H1 (cell line): Measurements from ENCODE around the gene MYL6. TPM values are rescaled to one million over a fixed set of nuclear protein-coding genes. Genes with fewer than 3 reads are reported as not detected.

Experiments
- CTCF ChIA-PET: fragments of 300-600 bp; sonication (Branson Sonifier 250); formaldehyde crosslinking; loops from one replicate; lab custom pipeline; 2021; ENCODE audit not compliant: partially characterized antibody; lab: Charles Lee
- POLR2A ChIA-PET: fragments of 300-600 bp; sonication (Branson Sonifier 250); formaldehyde crosslinking; loops from one replicate; lab custom pipeline; 2021; ENCODE audit warnings: inconsistent platforms; ENCODE audit not compliant: partially characterized antibody; lab: Charles Lee
- DNase-seq, 2 experiments: peaks; one replicate each; pipeline versions ENCODE4 v3.0.0 to v3.0.0-alpha.2; 2010 to 2022; ENCODE audit warnings: low spot score in 2 of 2, low read depth in 1 of 2, mixed read lengths in 1 of 2
- FAIRE-seq: peaks from 2 replicates; lab custom pipeline; 2011; peaks lifted over from hg19 to GRCh38; lab: Jason Lieb, UNC
- H2AFZ ChIP-seq: 2 replicates; pipeline ENCODE4 v1.8.1; 2012; ENCODE audit warnings: low read length, inconsistent platforms
- H2AK5ac ChIP-seq: 2 replicates; pipeline ENCODE4 v1.6.1; 2013; ENCODE audit warnings: low read depth, low read length
- H2BK120ac ChIP-seq: replicated peaks from 2 replicates; pipeline ENCODE3; 2013; ENCODE audit warnings: low read depth, low read length, inconsistent platforms
- H2BK12ac ChIP-seq: 2 replicates; pipeline ENCODE4 v1.6.1; 2013; ENCODE audit warnings: low read depth, low read length
- H2BK15ac ChIP-seq: 2 replicates; pipeline ENCODE4 v1.6.1; 2013; ENCODE audit warnings: low read length
- H2BK20ac ChIP-seq: 2 replicates; pipeline ENCODE4 v1.6.1; 2013; ENCODE audit warnings: low read length
- H2BK5ac ChIP-seq: 2 replicates; pipeline ENCODE4 v1.6.1; 2013; ENCODE audit warnings: low read depth, low read length
- H3K14ac ChIP-seq: 2 replicates; pipeline ENCODE4 v1.6.1; 2013; ENCODE audit warnings: inconsistent platforms; ENCODE audit not compliant: insufficient read length
- H3K18ac ChIP-seq: 2 replicates; pipeline ENCODE4 v1.6.1; 2013; ENCODE audit warnings: low read length; ENCODE audit errors: extremely low read depth
- H3K23ac ChIP-seq: 2 replicates; pipeline ENCODE4 v1.6.1; 2013; ENCODE audit warnings: inconsistent platforms; ENCODE audit not compliant: insufficient read length
- H3K23me2 ChIP-seq: 2 replicates; pipeline ENCODE4 v1.6.1; 2013; ENCODE audit warnings: low read depth, low read length
- H3K27ac ChIP-seq: 2 replicates; pipeline ENCODE4 v1.6.1; 2011; ENCODE audit warnings: low read depth, low read length, inconsistent platforms
- H3K27me3 ChIP-seq, 4 experiments: replicated peaks in 1 of 4; 1 replicate in 1 of 4; 2 replicates in 3 of 4; pipeline versions ENCODE4 v1.6.1 to v1.8.1; 2011 to 2013; ENCODE audit warnings: low read length in 3 of 4, mild to moderate bottlenecking in 3 of 4, inconsistent platforms in 2 of 4, mixed read lengths in 2 of 4, moderate library complexity in 1 of 4; ENCODE audit not compliant: control insufficient read depth in 3 of 4, insufficient read depth in 3 of 4; ENCODE audit errors: extremely low read depth in 1 of 4
- H3K36me3 ChIP-seq, 4 experiments: 2 replicates each; pipeline versions ENCODE4 v1.6.1 to v1.8.1; 2011 to 2013; ENCODE audit warnings: mild to moderate bottlenecking in 4 of 4, low read length in 3 of 4, moderate library complexity in 2 of 4, control low read depth in 1 of 4, inconsistent platforms in 1 of 4; ENCODE audit not compliant: insufficient read depth in 4 of 4, control insufficient read depth in 2 of 4
- H3K4ac ChIP-seq: replicated peaks from 2 replicates; pipeline ENCODE3; 2013; ENCODE audit warnings: low read length, low read depth, mixed read lengths, inconsistent platforms; ENCODE audit not compliant: insufficient read length
- H3K4me1 ChIP-seq, 4 experiments: replicated peaks in 1 of 4; 1 replicate in 1 of 4; 2 replicates in 3 of 4; pipeline versions ENCODE4 v1.6.1 to v1.8.1; 2011 to 2013; ENCODE audit warnings: low read length in 3 of 4, inconsistent platforms in 2 of 4, mixed read lengths in 1 of 4; ENCODE audit not compliant: insufficient read depth in 4 of 4, control insufficient read depth in 3 of 4
- H3K4me2 ChIP-seq, 2 experiments: 2 replicates each; pipeline versions ENCODE4 v1.6.1 to v1.8.1; 2011 to 2013; ENCODE audit warnings: low read depth in 2 of 2, low read length in 2 of 2, control low read depth in 1 of 2, inconsistent platforms in 1 of 2, mild to moderate bottlenecking in 1 of 2; ENCODE audit not compliant: insufficient read depth in 1 of 2
- H3K4me3 ChIP-seq, 4 experiments: fragments of 200-600, 300-600 bp in 1 of 4; sonication (generic), shearing (Covaris generic), sonication (Bioruptor Twin) in 1 of 4; 2 replicates each; pipeline versions ENCODE4 v1.5.1 to v1.8.1; 2011 to 2016; ENCODE audit warnings: low read length in 4 of 4, low read depth in 3 of 4, control low read depth in 2 of 4, inconsistent platforms in 2 of 4, mild to moderate bottlenecking in 2 of 4, mixed read lengths in 1 of 4, moderate library complexity in 1 of 4; ENCODE audit not compliant: insufficient read depth in 2 of 4; ENCODE audit errors: extremely low read depth in 1 of 4
- H3K56ac ChIP-seq: replicated peaks from 2 replicates; pipeline ENCODE3; 2013; ENCODE audit warnings: low read depth, mild to moderate bottlenecking, mixed read lengths, low read length, inconsistent platforms; ENCODE audit not compliant: insufficient read length
- H3K79me1 ChIP-seq: 2 replicates; pipeline ENCODE4 v1.6.1; 2013; ENCODE audit warnings: low read depth, low read length, control low read depth
- H3K79me2 ChIP-seq, 2 experiments: 2 replicates each; pipeline versions ENCODE4 v1.6.1 to v1.8.1; 2012 to 2013; ENCODE audit warnings: low read length in 2 of 2, mild to moderate bottlenecking in 2 of 2, inconsistent platforms in 1 of 2; ENCODE audit not compliant: insufficient read depth in 2 of 2, control insufficient read depth in 1 of 2
- H3K9ac ChIP-seq, 4 experiments: replicated peaks in 1 of 4; 1 replicate in 1 of 4; 2 replicates in 3 of 4; pipeline versions ENCODE4 v1.6.1 to v1.8.1; 2011 to 2013; ENCODE audit warnings: low read depth in 3 of 4, low read length in 3 of 4, control low read depth in 2 of 4, mild to moderate bottlenecking in 2 of 4, moderate library complexity in 2 of 4, inconsistent platforms in 1 of 4; ENCODE audit errors: extremely low read depth in 1 of 4
- H3K9me3 ChIP-seq, 2 experiments: 2 replicates each; pipeline versions ENCODE4 v1.6.1 to v1.8.1; 2012 to 2013; ENCODE audit warnings: mild to moderate bottlenecking in 2 of 2, moderate library complexity in 2 of 2, control low read depth in 1 of 2, inconsistent platforms in 1 of 2, low read depth in 1 of 2, low read length in 1 of 2, mixed read lengths in 1 of 2; ENCODE audit not compliant: insufficient read depth in 2 of 2
- H4K20me1 ChIP-seq, 2 experiments: replicated peaks in 1 of 2; 2 replicates each; pipeline versions ENCODE3 to v1.8.1; 2011 to 2013; ENCODE audit warnings: inconsistent platforms in 2 of 2, low read length in 2 of 2, mild to moderate bottlenecking in 1 of 2; ENCODE audit not compliant: insufficient read depth in 2 of 2, control insufficient read depth in 1 of 2
- H4K5ac ChIP-seq: 2 replicates; pipeline ENCODE4 v1.6.1; 2013; ENCODE audit warnings: low read length, low read depth, mixed read lengths, inconsistent platforms; ENCODE audit not compliant: insufficient read length
- H4K8ac ChIP-seq: 2 replicates; pipeline ENCODE4 v1.8.0; 2013; ENCODE audit warnings: mild to moderate bottlenecking, moderate library complexity, low read length, inconsistent platforms; ENCODE audit not compliant: insufficient read depth; ENCODE audit errors: extremely low read depth
- H4K91ac ChIP-seq: replicated peaks from 2 replicates; pipeline ENCODE3; 2013; ENCODE audit warnings: low read length, mixed read lengths, inconsistent platforms; ENCODE audit not compliant: insufficient read length
- CBX8 ChIP-seq: fragments of 300-800, 300-1000 bp; sonication (generic); IDR thresholded peaks from 2 replicates; pipeline ENCODE4 v1.7.1; 2016; ENCODE audit warnings: low read depth, low read length, borderline replicate concordance
- EZH2 ChIP-seq: fragments of 200-600 bp; sonication (generic); IDR thresholded peaks from 2 replicates; pipeline ENCODE4 v1.7.1; 2012; ENCODE audit warnings: low read depth, mild to moderate bottlenecking, moderate library complexity, low read length, inconsistent platforms; ENCODE audit not compliant: severe bottlenecking
- PHF8 ChIP-seq: fragments of 200-600 bp; sonication (generic); conservative IDR thresholded peaks from 2 replicates; pipeline ENCODE4 v1.7.1; 2012; ENCODE audit warnings: low read depth, mild to moderate bottlenecking, inconsistent platforms, low read length, moderate library complexity
- RNF2 ChIP-seq: fragments of 200-900, 300-1000 bp; sonication (generic); IDR thresholded peaks from 2 replicates; pipeline ENCODE4 v1.7.1; 2016; ENCODE audit warnings: borderline replicate concordance, low read depth, mild to moderate bottlenecking, antibody characterized with exemption, low read length; ENCODE audit not compliant: poor library complexity, severe bottlenecking; ENCODE audit errors: missing control alignments
- SIN3A ChIP-seq, 2 experiments: IDR thresholded peaks in 1 of 2; conservative IDR thresholded peaks in 1 of 2; 2 replicates each; pipeline ENCODE4 v1.6.1; 2011 to 2012; ENCODE audit warnings: low read length in 2 of 2, improper control_type of control experiment in 1 of 2, low read depth in 1 of 2, mild to moderate bottlenecking in 1 of 2
- TAF1 ChIP-seq: IDR thresholded peaks from 2 replicates; pipeline ENCODE4 v1.6.1; 2011; ENCODE audit warnings: mild to moderate bottlenecking, low read depth, low read length
- TBP ChIP-seq: IDR thresholded peaks from 2 replicates; pipeline ENCODE4 v1.6.1; 2011; ENCODE audit warnings: low read depth, low read length, improper control_type of control experiment
- WGBS, 2 experiments: shearing (Covaris generic) in 1 of 2; methylation state at CpG; one replicate each; pipeline versions ENCODE4 v1.1.6 to v1.1.7; 2013 to 2015; ENCODE audit warnings: low lambda C conversion rate in 2 of 2, mixed read lengths in 2 of 2, inconsistent platforms in 1 of 2, low coverage in 1 of 2, missing lambda C conversion rate in 1 of 2; ENCODE audit not compliant: insufficient replicate concordance in 2 of 2, insufficient coverage in 1 of 2, insufficient read length in 1 of 2; ENCODE audit errors: extremely low coverage in 1 of 2, missing lambda C conversion rate in 1 of 2; 5-methylcytosine and 5-hydroxymethylcytosine counted together
- polyA plus RNA-seq, 7 experiments: library from polyadenylated mRNA; depleted of rRNA in 3 of 7; stranded (reverse) in 5 of 7; unstranded in 2 of 7; fragments of >200 nt in 5 of 7; fragments of 200-250 nt in 2 of 7; gene quantifications; 1 replicate in 5 of 7; 2 replicates in 1 of 7; 4 replicates in 1 of 7; pipeline versions ENCODE4 v1.2.1 to v1.2.3, GENCODE V29; 2011 to 2013; ENCODE audit warnings: missing spikeins in 2 of 7, mixed read lengths in 2 of 7
- total RNA-seq: library from RNA; stranded (reverse); fragmentation: NEBNext Ultra II Directional; extraction: Animal tissue kit (Norgen Biotek cat#: 25700); gene quantifications from 2 replicates; pipeline ENCODE4 v1.2.1, GENCODE V29; 2021

Gene MYL6
- total and polyA plus RNA-seq, 2 of the 8 experiments (the other 6 are each of a cell fraction or from before 2014, with no cell fraction given), result 1,130 to 2,279 TPM

- no peak overlapping the region for H2AK5ac ChIP-seq
- H3K4ac ChIP-seq, result no peak overlapping the region
- H3K27me3 ChIP-seq, result no peaks in the 10 kb centered on the region; a peak in 1 of 7 replicates
- peaks cover 2 to 8% of the 10 kb centered on the region in 2 experiments for H4K20me1 ChIP-seq
- H3K4me3 ChIP-seq, result no peak overlapping the region
- H2BK5ac ChIP-seq, result no peak overlapping the region
- H3K9ac ChIP-seq, result no peak overlapping the region
- H2BK12ac ChIP-seq, result no peak overlapping the region
- ChIA-PET POLR2A (interaction anchor here (1.1 to 15.6 kb wide), 7 partner anchors 8 to 294 kb away, joined by 3 to 656 read pairs (median 7); partner anchors contain the start of genes PA2G4, RNF41, SMARCC2 and TIMELESS), CTCF (interaction anchor here (1.2 to 2.7 kb wide), 5 partner anchors 10 to 44 kb away, joined by 3 to 15 read pairs (median 4); partner anchors contain the start of genes ESYT1 and ZC3H10)
- peaks cover 9 to 21% (median 13%) of the 10 kb centered on the region in 4 experiments for H3K4me1 ChIP-seq
- no peak overlapping the region for H4K91ac ChIP-seq
- TF ChIP-seq CBX8 (no peak), SIN3A (conservative IDR thresholded peaks at IDR 0.05 in 1 of 2, IDR thresholded peaks at IDR 0.05 in 1 of 2; ENCODE audit: low read depth in 1 of 2, low read length in 2 of 2) (no peak), TBP (no peak), EZH2 (no peak), PHF8 (no peak), TAF1 (no peak), RNF2 (no peak)
- H2AFZ ChIP-seq, result no peak overlapping the region
- H3K79me2 ChIP-seq, result peaks cover 3 to 23% of the 10 kb centered on the region in 2 experiments
- H3K56ac ChIP-seq, result no peak overlapping the region
- H2BK20ac ChIP-seq, result no peak overlapping the region
- H3K23ac ChIP-seq, result no peak overlapping the region
- FAIRE-seq (no peak), DNase-seq (no peak)
- peaks cover 24% of the 10 kb centered on the region for H3K23me2 ChIP-seq
- no peaks in the 10 kb centered on the region for H3K9me3 ChIP-seq
- H3K14ac ChIP-seq, result no peak overlapping the region
- no peak overlapping the region for H3K18ac ChIP-seq
- H2BK120ac ChIP-seq, result no peak overlapping the region
- no peak overlapping the region for H2BK15ac ChIP-seq
- no peak overlapping the region for H4K8ac ChIP-seq
- H3K4me2 ChIP-seq, result no peak overlapping the region
- no peak overlapping the region for H4K5ac ChIP-seq
- WGBS, 2 experiments, result 94% methylated on average over 5 of the region's 5 CpGs; no CpG with 5 or more reads in 1 of the 2 experiments
- H3K36me3 ChIP-seq, result peaks cover 6 to 19% (median 9%) of the 10 kb centered on the region in 4 experiments; a peak in 7 of 8 replicates
- peaks cover 3% of the 10 kb centered on the region; the same call in 1 of the 2 replicates for H3K79me1 ChIP-seq
- H3K27ac ChIP-seq, result no peak overlapping the region
Observed at GRCh38 chr12:56154818-56155217, 3.3 kb upstream of the MYL6 start.
